Tibial nerve (tissue), 3 donors: ENCODE measurements around the gene PCP4.

ENCODE experiments used
- POLR2A ChIP-seq, 2 donors: fragments of 450-650 bp; IDR thresholded peaks; one replicate each; pipeline ENCODE4 v1.6.1; 2017; ENCODE audit warnings: antibody characterized with exemption in 2 of 2, mild to moderate bottlenecking in 2 of 2, moderate library complexity in 2 of 2
- TF ChIP-seq, protein P1 (sequence below), 5 experiments: fragments of 200-600 bp in 3 of 5; fragments of 450-650 bp in 2 of 5; sonication (generic) in 3 of 5; IDR thresholded peaks; one replicate each; pipeline ENCODE4 v1.5.1; 2016 to 2019; ENCODE audit warnings: antibody characterized with exemption in 5 of 5, mild to moderate bottlenecking in 3 of 5, moderate library complexity in 2 of 5

- TF ChIP-seq POLR2A (IDR thresholded peaks at IDR 0.05), result no peak
- TF ChIP-seq, protein P1, sequence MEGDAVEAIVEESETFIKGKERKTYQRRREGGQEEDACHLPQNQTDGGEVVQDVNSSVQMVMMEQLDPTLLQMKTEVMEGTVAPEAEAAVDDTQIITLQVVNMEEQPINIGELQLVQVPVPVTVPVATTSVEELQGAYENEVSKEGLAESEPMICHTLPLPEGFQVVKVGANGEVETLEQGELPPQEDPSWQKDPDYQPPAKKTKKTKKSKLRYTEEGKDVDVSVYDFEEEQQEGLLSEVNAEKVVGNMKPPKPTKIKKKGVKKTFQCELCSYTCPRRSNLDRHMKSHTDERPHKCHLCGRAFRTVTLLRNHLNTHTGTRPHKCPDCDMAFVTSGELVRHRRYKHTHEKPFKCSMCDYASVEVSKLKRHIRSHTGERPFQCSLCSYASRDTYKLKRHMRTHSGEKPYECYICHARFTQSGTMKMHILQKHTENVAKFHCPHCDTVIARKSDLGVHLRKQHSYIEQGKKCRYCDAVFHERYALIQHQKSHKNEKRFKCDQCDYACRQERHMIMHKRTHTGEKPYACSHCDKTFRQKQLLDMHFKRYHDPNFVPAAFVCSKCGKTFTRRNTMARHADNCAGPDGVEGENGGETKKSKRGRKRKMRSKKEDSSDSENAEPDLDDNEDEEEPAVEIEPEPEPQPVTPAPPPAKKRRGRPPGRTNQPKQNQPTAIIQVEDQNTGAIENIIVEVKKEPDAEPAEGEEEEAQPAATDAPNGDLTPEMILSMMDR (IDR thresholded peaks at IDR 0.05), result no peak
Measured at GRCh38 chr21:39822042-39822441, 45.2 kb upstream of the PCP4 start.
